NCI-H1417 (cell line): ENCODE data around the gene PEAK3.
A peak's percentile ranks its signal among the peaks of the same experiment; 100 is the strongest.
"Not testable (repeated sequence)": the region's sequence is repeated elsewhere in the genome, so short reads cannot be mapped to it uniquely, and the experiment has no call there.

Experiments
- DNase-seq, 3 experiments: peaks; one replicate each; lab custom pipeline; 2025; lab: John Stamatoyannopoulos, UW

Gene PEAK3

DNA sequence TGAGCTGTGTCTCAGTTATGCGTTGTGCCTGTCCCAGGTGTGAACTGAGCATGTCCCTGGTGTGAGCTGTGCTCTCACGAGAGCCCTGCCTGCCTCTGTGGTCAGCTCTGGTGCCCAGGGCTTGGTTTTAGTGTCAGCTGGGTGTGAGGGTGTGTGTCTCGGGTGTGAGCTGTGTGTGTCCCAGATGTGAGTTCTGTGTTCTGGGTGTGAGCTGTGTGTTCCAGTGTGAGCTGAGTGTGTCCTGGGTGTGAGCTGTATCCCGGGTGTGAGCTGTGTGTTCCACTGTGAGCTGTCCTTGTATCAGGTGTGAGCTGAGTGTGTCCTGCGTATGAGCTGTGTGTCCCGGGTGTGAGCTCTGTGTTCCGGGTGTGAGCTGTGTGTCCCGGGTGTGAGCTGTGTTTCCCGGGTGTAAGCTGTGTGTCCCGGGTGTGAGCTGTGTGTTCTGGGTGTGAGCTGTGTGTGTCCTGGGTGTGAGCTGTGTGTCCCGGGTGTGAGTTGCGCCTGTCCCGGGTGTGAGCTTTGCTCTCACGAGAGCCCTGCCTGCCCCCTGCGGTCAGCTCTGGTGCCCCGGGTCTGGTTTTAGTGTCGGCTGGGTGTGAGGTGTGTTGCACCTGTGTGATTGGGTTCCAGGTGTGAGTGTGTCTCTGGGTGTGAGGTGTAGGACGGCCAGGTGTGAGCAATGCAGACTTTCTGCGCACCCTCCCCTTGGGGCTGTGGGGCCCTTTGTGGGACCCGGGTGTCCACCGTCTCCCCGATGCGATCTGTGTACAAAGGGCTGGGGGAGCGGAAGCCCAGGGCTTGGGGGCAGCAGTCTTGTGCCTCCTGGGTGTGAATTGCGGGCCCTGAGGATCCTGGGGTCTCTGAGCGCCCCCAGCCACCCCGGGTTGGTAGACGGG lies 7.1 kb upstream of the PEAK3 start:
- DNase-seq = no peak

DNA sequence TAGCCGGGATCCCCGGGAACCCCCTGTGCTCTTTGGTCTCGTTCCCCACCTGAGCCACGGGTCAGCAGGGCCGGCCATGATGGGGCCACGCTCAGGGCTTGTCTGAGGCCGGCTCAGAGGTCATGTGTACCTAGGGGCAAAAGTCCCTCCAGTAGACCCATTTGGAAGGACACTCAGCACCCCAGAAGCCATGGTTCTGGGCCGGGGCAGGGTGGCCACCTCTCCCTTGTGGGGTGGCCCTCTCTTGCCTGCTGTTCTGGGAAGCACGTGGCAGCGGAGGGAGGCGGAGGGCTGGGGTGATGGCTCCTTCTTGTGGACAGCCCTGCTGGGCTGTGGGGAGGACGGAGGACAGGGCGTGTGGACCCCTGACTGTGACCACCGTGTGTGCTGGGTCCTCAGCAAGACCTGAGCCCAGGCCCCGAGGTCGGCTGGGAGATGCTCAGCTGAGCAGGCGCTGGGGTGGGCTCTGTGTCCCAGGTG lies 6.4 kb upstream of the PEAK3 start:
- DNase-seq = no peak

DNA sequence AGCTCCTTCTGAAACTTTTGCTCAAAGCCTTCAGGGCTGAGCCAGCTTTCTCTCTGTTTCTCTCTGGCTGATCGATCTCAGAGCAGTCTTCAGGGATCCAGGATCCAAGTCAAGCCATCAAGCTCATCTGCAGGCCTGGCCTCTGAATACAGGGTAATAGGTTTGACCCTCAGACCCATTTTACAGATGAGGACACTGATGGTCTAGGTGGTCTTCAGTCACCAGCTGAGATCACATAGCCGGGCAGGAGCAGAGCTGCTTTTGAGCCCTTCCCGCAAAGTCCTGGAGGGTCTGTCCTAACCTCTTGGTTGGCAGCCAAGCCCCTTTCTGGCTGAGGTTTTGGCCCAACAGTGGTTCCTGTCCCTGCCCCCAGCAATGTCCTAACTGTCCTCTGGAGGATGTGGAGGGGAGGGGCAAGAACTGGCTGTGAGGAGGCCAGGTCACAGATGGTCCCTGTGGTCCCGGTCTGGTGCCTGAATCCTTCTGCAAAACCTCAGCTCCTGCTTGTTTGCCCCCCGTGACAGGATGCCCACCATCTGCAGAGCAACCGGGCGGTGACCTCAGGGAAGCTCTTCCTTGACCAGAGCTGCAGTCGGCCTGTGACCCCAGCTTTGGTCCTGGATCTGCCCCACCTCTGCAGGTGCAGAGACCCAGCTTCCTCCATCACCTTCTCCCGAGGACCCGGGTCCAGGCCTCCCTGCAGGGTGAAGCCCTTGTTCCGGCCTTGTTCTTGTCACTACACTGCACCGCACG lies 5.8 kb upstream of the PEAK3 start:
- no peak for DNase-seq

DNA sequence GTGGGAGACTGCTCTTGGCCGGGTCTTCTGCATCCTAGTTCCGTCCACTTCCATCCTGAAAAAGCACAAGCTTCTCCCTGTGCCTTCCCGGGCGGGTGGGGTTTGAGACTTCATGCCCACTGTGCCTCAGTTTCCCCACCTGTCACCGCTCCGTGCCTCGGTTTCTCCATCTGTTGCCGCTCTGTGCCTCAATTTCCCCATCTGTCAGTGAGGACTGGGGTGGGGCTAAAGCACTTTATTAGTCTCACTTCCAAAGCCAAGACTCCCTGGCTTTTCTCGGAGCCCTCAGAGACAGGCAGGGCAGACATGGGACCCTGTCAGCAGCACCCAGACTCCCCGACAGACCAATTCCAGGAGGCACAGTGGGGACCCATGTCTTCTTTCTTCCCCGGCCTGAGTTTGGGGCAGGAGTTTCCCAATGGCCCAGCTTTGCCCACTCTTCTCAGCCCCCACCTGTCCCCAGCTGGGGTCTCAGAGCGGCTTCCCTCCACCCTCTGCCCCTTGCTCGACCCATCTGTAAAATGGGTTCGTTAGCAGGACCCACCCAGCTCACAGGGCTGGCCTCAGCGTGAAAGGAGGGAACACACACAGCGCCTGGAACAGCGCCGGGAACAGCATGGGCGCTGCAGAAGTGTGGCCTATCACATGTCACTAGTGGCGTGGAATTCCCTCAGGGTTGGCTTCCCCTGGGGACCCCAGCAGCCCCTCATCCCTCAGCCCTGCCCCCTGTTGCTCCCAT lies 4.6 kb upstream of the PEAK3 start:
- DNase-seq = no peak

DNA sequence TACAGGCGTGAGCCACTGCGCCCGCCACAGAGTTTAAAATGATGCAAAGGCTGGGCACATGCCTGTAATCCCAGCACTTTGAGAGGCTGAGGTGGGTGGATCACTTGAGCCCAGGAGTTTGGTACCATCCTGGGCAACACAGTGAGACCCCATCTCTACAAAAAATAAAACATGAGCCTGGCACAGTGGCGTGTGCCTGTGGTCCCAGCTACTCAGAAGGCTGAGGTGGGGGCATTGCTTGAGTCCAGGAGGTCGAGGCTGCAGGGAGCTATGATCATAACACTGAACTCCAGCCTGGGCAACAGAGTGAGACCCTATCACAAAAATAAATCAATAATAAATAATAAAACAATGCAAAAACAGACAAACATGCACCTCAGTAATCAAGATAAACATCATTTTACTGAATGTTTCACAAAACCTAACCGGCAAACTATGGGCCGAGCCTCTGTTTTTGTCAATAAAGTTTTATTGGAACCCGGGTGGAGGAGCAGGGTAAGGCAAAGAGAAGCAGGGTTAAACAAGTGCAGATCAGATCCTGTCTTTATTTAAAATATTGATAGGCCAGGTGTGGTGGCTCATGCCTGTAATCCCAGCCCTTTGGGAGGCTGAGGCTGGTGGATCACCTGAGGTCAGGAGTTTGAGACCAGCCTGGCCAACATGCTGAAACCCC lies 2.0 kb upstream of the PEAK3 start:
- DNase-seq = no peak

DNA sequence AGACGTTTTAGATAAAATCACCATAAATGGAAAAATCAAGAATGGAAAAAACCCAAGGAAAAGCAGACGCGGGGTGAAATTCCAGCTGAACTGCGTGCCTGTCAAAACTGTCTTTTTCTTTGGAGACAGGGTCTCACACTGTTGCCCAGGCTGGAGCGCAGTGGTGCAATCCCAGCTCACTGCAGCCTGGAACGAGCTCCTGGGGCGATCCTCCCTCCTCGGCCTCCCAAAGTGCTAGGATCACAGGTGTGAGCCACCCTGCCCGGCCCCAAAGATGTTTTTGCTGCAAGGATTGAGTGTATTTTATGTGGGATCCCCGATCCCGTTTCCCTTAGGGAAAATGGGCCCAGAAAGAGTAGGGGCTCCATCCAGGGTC lies 875 bp upstream of the PEAK3 start:
- no peak for DNase-seq

DNA sequence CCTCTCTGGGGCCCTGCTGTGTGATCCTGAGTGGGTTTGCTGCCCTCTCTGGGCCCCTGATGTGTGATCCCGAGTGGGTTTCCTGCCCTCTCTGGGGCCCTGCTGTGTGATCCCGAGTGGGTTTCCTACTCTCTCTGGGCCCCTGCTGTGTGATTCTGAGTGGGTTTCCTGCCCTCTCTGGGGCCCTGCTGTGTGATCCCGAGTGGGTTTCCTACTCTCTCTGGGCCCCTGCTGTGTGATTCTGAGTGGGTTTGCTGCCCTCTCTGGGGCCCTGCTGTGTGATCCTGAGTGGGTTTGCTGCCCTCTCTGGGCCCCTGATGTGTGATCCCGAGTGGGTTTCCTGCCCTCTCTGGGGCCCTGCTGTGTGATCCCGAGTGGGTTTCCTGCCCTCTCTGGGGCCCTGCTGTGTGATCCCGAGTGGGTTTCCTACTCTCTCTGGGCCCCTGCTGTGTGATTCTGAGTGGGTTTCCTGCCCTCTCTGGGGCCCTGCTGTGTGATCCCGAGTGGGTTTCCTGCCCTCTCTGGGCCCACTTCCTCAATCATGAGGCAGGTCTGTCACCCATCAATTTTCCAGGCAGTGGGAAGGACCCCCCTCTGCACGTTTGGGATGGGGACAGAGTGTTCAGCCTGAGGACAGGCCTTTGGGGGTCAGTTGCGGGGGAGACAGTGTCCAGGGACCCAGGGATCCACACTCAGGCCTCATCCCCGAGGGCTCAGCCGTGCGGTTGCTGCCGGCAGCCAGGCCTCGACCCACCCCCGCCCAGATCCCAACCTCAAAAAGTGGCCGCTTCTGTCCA lies 512 bp downstream of the PEAK3 start:
- DNase-seq = not testable (repeated sequence)

DNA sequence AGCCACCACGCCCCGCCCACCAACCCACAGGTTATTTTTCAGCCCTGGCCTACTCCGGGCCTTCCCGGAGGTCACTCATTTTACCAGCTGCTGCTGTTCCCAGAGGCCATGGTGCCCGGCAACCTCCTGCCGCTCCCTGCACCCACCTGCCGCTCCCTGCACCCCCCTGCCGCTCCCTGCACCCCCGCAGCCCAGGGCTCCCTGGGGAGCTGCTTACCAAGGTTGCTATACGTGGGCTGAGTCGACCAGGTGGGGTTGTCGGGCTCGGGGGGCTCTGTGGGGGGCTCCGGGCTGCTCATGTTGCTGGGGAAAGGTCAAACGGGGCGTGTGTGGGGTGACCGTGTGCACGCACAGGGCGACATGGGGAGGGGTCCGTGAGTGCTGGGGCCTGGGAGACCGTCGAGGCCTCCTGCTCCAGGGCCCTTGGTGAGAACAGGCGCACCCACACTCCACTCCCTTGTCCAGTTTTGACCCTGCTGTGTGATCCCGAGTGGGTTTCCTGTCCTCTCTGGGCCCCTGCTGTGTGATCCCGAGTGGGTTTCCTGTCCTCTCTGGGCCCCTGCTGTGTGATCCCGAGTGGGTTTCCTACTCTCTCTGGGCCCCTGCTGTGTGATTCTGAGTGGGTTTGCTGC lies 1.2 kb downstream of the PEAK3 start:
- no peak for DNase-seq

DNA sequence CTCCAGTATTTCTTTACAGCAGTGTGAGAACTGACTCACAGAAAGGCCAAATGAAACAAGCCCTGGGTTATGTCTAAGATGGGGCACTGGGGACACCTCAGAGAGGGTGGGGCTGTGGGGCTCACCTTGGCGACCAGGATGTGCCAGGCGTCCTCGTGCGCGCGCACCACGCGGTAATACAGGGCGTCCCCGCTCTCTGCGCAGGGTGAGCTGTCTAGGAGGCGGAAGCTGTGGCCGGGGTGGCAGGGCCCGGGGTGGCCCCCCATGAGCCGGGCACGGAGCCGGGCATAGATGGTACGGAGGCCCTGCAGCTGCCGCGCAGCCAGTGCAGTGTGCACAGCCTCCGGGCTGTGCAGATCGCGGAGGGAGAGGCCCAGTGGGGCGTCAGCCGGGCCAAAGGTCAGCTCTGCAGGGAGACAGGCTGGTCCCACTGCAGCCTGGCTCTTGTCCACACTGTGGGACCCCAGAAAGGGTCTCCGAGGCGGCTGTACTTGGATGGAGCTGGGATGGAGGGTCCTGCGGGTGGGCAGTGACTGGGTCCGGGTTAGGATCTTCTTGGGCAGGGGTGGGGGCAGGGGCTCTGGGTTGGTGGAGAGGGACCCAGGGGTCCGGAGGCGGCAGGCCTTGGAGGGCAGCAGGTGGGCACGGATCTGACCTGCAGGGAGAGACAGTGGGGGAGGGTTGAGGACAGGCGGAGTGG lies 3.4 kb downstream of the PEAK3 start:
- DNase-seq = no peak

DNA sequence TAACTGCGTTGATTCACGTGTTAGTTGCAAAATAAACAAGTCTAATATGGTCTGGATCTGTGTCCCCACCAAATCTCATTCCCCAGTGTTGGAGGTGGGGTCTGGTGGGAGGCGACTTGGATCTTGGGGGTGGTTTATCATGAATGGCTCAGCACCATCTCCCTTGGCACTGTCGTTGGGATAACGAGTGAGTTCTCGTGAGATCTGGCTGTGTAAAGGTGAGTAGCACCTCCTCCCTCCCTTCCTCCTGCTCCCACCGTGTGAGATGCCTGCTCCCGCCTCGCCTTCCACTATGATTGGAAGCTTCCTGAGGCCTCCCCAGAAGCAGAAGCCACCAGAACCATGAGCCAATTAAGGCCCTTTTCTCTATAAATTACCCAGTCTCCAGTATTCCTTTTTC lies 4.8 kb downstream of the PEAK3 start:
- no peak for DNase-seq

DNA sequence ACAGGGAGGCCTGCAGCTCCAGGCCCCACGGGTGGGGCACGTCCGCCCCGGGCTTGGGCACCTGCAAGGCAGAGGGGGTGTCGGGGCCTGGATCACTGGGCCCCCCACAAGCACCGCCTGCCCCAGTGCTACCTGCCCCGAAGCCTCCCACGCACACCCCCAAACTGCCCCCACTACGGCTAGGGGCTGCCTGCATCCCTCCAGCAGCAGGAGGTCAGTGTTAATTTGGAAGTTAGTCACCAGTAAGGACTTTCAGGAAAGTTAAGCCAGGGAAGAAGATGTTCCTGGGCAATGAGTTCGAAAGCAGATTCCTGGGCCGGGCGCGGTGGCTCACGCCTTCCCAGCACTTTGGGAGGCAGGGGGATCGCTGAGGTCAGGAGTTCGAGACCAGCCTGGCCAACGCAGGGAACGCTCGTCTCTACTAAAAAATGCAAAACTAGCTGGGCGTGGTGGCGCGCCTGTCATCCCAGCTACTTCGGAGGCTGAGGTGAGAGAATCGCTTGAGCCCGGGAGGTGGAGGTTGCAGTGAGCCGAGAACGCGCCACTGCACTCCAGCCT lies 5.5 kb downstream of the PEAK3 start:
- DNase-seq = no peak

DNA sequence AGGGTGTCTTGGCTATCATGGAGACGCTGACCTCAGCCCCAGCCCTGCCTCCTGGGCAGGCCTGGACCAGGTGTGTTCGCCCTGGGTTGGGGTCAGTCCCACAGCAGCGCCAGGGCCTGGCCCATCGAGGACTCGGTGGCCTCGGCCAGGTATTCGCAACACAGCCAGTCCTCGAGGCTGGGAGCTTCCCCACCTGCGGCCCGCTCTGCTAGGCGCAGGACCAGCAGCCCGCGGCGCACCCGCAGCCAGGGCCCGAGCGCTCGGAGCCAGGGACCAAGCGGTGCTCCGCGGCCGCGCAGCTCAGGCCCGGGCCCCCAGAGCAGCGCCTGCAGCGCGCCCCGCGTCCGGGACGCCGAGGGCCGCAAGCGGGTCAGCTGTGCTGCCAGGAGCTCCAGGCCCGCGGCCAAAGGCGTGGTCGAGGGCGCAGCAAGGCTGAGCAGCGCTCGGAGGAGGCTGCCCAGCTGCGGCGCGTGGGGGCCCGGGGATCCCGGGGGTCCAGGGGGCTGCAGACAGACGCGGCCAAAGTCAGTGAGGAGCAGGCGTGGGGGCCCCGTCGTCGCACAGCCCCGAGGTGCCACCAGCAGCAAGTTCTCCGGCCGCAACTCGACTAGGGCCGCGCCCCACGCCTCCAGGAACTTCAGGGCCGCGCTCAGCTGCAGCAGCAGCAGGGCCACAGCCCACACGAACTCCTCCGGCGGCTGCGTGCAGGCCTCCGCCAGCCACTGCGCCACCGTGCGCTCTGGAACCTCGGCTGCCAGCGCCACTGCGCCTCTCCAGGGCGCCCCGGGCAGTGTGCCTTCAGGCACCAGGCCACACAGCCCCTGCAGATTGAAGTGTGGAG lies 6.2 kb downstream of the PEAK3 start:
- no peak for DNase-seq

DNA sequence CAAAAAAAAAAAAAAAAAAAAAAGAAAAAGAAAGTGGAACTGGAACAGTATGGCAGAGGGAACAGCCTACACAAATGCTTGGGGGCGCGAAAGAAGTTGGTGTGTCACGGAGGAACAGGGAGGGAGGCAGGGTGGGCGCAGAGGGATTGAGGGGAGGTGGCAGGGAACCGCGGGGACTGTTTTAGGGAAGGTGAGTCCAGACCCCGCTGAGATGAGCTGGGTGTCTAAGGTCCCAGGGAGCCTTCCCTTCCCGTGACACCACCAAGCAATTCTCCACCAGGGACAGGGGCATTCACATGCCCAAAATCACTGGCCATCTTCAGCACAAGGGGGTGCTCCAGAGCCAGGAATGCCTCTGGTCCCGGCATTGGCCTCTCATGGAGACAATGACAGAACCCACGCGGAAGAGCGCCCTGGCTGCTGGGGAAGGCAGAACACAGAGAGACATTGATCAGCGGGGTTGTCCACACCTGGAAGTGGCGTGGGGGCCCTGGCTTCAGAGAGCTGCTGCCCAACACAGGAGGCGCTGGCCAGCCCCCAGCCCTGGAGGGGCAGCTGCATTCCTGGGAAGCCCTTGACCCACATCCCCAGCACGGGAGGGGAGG lies 6.9 kb downstream of the PEAK3 start:
- DNase-seq = peak; percentile 52 to 81 (median 76)

DNA sequence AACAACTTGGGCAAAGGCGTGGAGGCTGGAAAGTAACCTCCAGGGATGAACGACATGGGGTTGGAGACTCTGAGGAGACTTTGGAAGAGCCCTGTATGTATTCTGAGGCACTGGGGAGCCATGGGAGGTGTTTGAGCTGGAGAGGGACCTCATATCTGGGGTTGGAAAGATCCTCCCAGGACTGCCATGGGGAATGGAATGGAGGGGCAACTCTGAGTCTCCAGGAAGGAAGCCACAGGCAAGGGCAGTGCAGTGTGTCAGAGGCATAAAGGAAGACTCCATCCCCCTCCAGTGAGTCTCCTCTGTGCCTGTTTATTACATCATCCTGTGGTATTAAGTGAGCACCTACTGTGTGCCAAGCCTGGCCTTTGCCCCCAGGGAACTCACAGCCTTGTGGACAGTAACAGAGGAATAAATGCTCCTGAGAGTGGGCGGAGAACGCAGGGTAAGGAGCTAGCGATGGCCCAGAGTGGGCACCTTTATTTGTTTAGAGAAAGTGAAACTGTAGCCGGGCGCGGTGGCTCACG lies 7.7 kb downstream of the PEAK3 start:
- DNase-seq = no peak

DNA sequence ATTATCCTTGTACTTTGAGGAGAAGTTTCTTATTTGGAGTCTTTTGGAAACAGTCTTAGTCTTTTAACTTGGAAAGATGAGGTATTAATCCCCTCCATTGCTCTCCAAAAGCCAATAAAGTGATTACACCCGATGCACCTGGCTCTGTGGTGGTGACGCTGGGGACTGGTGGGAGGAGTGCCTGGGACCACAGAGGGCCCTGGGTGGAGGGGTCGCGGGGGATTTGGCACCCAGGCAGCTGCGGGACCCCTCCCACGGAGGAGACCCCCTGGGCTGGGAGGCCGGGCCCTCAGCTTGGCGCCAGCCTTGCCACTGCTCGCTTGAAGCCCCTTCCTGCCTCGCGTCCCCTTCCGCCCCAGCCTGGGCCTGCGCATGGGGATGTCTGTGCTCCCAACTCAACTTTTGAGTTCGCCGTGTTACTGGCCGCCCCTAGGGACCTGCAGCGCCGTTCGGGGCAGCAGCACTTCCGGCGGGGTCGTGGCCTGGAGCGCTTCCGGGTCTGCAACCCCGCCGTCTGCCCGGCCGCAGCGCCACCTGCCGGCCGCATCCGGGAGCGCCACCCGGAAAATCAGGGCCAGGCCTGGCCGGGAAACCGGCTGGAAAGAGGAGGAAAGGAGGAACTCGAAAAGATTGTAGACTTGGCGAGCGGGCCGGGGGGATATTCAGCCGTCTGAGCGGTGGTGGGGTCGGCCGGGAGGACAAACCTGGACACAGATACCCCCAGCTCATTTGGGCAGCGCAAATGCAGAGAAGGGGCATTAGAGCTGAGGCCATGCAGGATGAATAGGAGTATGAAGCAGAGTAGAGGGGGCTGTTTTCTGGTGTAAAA lies 8.4 kb downstream of the PEAK3 start:
- peak; percentile 66 to 83 (median 78) for DNase-seq

DNA sequence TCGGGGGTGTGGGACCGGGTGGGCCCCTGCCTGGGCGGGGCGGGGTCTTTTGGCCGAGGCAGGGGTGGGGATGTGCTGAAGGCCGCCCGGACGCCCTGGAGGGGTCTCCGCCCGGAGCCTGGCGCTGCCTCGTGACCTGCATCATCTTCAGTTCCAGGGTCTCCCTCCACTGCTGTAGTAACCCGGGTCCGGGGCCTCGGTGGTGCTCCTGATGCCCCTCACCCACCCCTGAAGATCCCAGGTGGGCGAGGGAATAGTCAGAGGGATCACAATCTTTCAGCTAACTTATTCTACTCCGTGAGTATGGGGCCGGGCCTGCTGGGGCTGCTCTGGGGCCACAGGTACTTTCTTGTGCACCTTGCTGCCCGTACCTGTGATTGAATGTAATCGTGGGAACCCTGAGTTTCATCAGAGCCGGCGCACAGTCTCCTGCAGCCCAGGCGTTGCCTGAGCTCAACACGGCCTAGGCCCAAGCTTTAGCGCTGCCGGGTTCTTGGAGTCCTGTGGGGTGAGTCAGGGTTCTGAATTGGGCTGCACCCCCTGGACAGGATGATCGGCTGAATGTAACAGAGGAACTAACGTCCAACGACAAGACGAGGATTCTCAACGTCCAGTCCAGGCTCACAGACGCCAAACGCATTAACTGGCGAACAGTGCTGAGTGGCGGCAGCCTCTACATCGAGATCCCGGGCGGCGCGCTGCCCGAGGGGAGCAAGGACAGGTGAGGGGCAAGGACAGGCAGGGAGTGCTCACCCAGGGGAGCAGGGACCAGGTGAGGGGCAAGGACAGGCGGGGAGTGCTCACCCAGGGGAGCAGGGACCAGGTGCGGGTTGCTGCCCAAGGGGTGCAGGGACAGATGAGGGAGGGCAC lies 10.5 kb downstream of the PEAK3 start:
- peak in 1 of 3 experiments; percentile 55 for DNase-seq
